PC-3 (cell line): ENCODE results near the gene ZBTB21.

Experiments
- EZH2 ChIP-seq: fragments of 300-600 bp; sonication (generic); IDR thresholded peaks from one replicate; pipeline ENCODE4 v1.6.1; 2017; ENCODE audit warnings: antibody characterized with exemption, mild to moderate bottlenecking, low read length; ENCODE audit not compliant: unreplicated experiment
- EZH2phosphoT487 ChIP-seq: fragments of 300-600 bp; sonication (generic); IDR thresholded peaks from 2 replicates; pipeline ENCODE4 v1.6.1; 2018; ENCODE audit warnings: mild to moderate bottlenecking, antibody characterized with exemption, low read length, borderline replicate concordance
- TF ChIP-seq, protein P1 (sequence below): fragments of 300-600 bp; sonication (generic); conservative IDR thresholded peaks from 2 replicates; pipeline ENCODE4 v1.5.1; 2017; ENCODE audit warnings: antibody characterized with exemption, low read depth, mild to moderate bottlenecking, low read length

DNA sequence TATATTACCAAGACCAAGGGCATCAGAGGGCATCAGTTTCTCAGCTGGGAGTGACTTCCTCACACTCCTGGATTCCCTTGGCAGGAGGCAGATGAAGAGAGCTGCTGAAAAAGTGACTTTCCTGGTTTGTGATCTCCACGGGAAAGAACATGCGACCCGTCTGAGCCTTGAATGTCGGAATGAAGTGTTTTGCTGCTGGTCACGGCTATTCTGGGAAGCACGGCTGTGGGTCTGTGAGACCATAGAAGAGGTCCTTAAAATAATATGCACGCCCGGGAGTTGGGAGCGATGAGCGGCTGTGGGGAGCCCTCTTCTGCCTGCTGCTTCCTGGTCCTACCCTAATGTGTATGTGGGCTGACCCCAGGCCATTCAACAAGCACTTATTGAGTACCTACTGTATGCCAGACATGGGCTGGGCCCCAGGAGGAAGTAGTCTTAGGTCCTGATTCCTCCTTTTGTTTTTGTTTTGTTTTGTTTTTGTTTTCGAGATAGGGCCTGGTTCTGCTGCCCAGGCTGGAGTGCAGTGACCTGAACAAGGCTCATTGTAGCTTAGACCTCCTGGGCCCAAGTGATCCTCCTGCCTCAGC is 47.8 kb upstream of the ZBTB21 start:
- TF ChIP-seq, protein P1, sequence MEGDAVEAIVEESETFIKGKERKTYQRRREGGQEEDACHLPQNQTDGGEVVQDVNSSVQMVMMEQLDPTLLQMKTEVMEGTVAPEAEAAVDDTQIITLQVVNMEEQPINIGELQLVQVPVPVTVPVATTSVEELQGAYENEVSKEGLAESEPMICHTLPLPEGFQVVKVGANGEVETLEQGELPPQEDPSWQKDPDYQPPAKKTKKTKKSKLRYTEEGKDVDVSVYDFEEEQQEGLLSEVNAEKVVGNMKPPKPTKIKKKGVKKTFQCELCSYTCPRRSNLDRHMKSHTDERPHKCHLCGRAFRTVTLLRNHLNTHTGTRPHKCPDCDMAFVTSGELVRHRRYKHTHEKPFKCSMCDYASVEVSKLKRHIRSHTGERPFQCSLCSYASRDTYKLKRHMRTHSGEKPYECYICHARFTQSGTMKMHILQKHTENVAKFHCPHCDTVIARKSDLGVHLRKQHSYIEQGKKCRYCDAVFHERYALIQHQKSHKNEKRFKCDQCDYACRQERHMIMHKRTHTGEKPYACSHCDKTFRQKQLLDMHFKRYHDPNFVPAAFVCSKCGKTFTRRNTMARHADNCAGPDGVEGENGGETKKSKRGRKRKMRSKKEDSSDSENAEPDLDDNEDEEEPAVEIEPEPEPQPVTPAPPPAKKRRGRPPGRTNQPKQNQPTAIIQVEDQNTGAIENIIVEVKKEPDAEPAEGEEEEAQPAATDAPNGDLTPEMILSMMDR, result no peak
- TF ChIP-seq EZH2phosphoT487, result no peak
- TF ChIP-seq EZH2, result no peak
